Measurements from ENCODE around the gene KLF5.

DNA sequence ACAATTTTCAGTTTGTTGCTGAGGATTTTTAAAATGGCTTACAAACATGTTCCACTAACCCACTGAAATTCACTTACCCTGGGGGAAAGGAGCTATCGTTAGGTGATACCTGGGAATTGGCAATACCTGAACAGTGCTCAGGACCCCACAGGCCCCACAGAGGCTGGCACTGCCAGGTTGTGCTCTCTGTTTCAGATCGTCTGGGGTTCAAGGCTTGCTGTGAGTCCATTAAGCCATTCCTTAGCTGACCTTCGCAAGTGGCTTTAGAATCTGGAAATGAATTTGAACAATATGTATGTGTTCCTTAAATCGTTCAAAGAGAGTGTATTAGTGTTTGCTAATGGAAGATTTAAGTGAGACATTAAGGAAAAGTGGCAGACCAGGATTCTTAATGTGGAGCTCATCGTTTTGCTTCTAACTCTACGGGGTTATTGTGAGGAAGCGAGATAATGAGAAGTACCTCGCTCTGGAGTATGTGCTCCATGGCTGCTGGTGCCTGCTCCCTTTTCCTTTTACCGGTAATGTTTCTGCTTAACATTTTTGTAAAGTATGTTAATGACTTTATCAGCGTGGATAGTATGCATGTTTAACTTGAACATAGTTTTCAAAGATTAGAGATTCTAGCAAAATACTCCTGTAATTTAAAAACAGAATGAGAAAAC is 13.6 kb downstream of the KLF5 start:
- no peak for TF ChIP-seq ZNF121 (tag by site-specific recombination; IDR thresholded peaks at IDR 0.05)
- TF ChIP-seq TCF7L2 (IDR thresholded peaks at IDR 0.05; ENCODE audit: borderline replicate concordance, low read depth, low read length): no peak
- TF ChIP-seq ZBTB17 (tag by site-specific recombination; IDR thresholded peaks at IDR 0.05): no peak
- TF ChIP-seq, protein P1, sequence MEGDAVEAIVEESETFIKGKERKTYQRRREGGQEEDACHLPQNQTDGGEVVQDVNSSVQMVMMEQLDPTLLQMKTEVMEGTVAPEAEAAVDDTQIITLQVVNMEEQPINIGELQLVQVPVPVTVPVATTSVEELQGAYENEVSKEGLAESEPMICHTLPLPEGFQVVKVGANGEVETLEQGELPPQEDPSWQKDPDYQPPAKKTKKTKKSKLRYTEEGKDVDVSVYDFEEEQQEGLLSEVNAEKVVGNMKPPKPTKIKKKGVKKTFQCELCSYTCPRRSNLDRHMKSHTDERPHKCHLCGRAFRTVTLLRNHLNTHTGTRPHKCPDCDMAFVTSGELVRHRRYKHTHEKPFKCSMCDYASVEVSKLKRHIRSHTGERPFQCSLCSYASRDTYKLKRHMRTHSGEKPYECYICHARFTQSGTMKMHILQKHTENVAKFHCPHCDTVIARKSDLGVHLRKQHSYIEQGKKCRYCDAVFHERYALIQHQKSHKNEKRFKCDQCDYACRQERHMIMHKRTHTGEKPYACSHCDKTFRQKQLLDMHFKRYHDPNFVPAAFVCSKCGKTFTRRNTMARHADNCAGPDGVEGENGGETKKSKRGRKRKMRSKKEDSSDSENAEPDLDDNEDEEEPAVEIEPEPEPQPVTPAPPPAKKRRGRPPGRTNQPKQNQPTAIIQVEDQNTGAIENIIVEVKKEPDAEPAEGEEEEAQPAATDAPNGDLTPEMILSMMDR (tag by site-specific recombination; IDR thresholded peaks at IDR 0.05): no peak
- TF ChIP-seq ZNF175 (tag by site-specific recombination; IDR thresholded peaks at IDR 0.05): no peak
- no peak for TF ChIP-seq ZNF529 (tag by site-specific recombination; IDR thresholded peaks at IDR 0.05; ENCODE audit: insufficient replicate concordance)
